ENCODE measurements around the gene MMP25.

Gene MMP25

GRCh38 chr16:3091551-3091950 lies 45.2 kb downstream of the MMP25 start:
- no peak for TF ChIP-seq SIN3A (IDR thresholded peaks at IDR 0.05; ENCODE audit: borderline replicate concordance, insufficient read depth, low read length)
- no peak for TF ChIP-seq POLR2AphosphoS5 (IDR thresholded peaks at IDR 0.05; ENCODE audit: low read depth, low read length)
- TF ChIP-seq TAF1 (IDR thresholded peaks at IDR 0.05; ENCODE audit: borderline replicate concordance, insufficient read depth, low read length): no peak
- TF ChIP-seq FOXP2 (optimal IDR thresholded peaks at IDR 0.05; ENCODE audit: borderline replicate concordance, extremely low read depth, extremely low read length, insufficient read depth): no peak
- no peak for TF ChIP-seq REST (IDR thresholded peaks at IDR 0.05; ENCODE audit: insufficient read depth in 1 of 2, low read depth in 2 of 2, low read length in 2 of 2)

GRCh38 chr16:3092501-3092941 lies 46.2 kb downstream of the MMP25 start:
- TF ChIP-seq POLR2AphosphoS5 (IDR thresholded peaks at IDR 0.05; ENCODE audit: low read depth, low read length): no peak
- TF ChIP-seq REST (IDR thresholded peaks at IDR 0.05; ENCODE audit: insufficient read depth in 1 of 2, low read depth in 2 of 2, low read length in 2 of 2): no peak
- no peak for TF ChIP-seq TAF1 (IDR thresholded peaks at IDR 0.05; ENCODE audit: borderline replicate concordance, insufficient read depth, low read length)

- TF ChIP-seq POLR2AphosphoS5 (IDR thresholded peaks at IDR 0.05; ENCODE audit: low read depth, low read length): no peak
- TF ChIP-seq TAF1 (IDR thresholded peaks at IDR 0.05; ENCODE audit: borderline replicate concordance, insufficient read depth, low read length): no peak
- no peak for TF ChIP-seq FOXP2 (optimal IDR thresholded peaks at IDR 0.05; ENCODE audit: borderline replicate concordance, extremely low read depth, extremely low read length, insufficient read depth)
- TF ChIP-seq REST (IDR thresholded peaks at IDR 0.05; ENCODE audit: insufficient read depth in 1 of 2, low read depth in 2 of 2, low read length in 2 of 2): no peak
- TF ChIP-seq SIN3A (IDR thresholded peaks at IDR 0.05; ENCODE audit: borderline replicate concordance, insufficient read depth, low read length): no peak
These were observed 48.1 kb downstream of the MMP25 start for GRCh38 chr16:3094289-3095027.

GRCh38 chr16:3095869-3096268 lies 49.5 kb downstream of the MMP25 start:
- no peak for TF ChIP-seq TAF1 (IDR thresholded peaks at IDR 0.05; ENCODE audit: borderline replicate concordance, insufficient read depth, low read length)
- TF ChIP-seq FOXP2 (optimal IDR thresholded peaks at IDR 0.05; ENCODE audit: borderline replicate concordance, extremely low read depth, extremely low read length, insufficient read depth): no peak
- no peak for TF ChIP-seq POLR2AphosphoS5 (IDR thresholded peaks at IDR 0.05; ENCODE audit: low read depth, low read length)
- no peak for TF ChIP-seq REST (IDR thresholded peaks at IDR 0.05; ENCODE audit: insufficient read depth in 1 of 2, low read depth in 2 of 2, low read length in 2 of 2)

GRCh38 chr16:3096362-3096761 lies 50.0 kb downstream of the MMP25 start:
- TF ChIP-seq SIN3A (IDR thresholded peaks at IDR 0.05; ENCODE audit: borderline replicate concordance, insufficient read depth, low read length) (no peak), FOXP2 (optimal IDR thresholded peaks at IDR 0.05; ENCODE audit: borderline replicate concordance, extremely low read depth, extremely low read length, insufficient read depth) (no peak), POLR2AphosphoS5 (IDR thresholded peaks at IDR 0.05; ENCODE audit: low read depth, low read length) (no peak), REST (IDR thresholded peaks at IDR 0.05; ENCODE audit: insufficient read depth in 1 of 2, low read depth in 2 of 2, low read length in 2 of 2) (no peak), TAF1 (IDR thresholded peaks at IDR 0.05; ENCODE audit: borderline replicate concordance, insufficient read depth, low read length) (no peak)
